AML-193 (cell line): ENCODE data around the gene NKX2-3.

Source experiments
- DNase-seq, 2 experiments: peaks; one replicate each; lab custom pipeline; 2025; lab: John Stamatoyannopoulos, UW

NKX2-3 gene

GRCh38 chr10:99532687-99533495 lies at the start of gene NKX2-3:
NKX2-3 (plus strand) TSS chr10:99532942; CDS start chr10:99533132, 190 bp downstream.
- DNase-seq: no peak

DNA sequence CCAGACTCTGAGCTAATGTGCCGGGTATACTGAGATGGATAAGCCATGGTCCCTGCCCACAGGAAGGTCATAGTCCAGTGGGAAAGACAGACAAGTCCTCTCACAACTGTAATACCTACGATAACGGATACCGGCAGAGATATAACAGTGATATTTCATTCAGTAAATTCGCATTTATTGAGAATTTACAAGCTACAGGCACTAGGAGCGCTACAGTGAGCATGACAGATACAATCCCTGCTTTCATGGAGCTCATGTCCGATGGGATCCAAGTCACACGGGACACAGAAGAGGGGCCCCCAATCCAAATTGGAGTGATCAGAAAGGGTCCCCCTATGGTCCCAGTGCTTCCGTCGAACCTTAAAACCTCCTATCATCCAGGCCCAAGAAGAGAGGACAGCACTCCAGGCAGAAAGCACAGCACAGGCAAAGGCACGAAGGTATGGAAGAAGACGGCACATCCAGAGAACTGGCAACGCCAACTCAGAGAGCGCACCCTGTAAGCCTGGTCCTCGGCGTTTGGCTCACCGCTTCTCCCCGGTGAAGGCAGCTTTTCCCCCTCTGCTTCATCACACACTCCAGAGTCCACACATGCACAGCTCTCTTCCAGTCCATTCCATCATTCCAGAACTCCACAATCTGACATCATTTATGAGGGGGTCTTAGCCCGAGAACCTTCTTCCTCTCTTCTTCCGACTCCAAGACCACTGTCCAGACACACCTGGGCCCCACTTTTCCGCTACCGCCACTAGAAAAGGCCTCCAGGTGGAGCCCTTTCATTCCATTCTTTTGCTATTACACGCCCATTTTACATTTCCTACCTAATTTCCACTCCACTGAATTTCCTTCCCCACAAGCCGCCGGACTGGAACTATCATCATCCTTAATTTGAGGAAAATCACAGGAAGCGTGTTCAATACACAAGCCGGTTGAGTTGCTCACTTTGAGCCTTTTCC lies 47.8 kb upstream of the NKX2-3 start:
- no peak for DNase-seq

- no peak for DNase-seq
Observed at GRCh38 chr10:99487125-99487807, 45.5 kb upstream of the NKX2-3 start.

DNA sequence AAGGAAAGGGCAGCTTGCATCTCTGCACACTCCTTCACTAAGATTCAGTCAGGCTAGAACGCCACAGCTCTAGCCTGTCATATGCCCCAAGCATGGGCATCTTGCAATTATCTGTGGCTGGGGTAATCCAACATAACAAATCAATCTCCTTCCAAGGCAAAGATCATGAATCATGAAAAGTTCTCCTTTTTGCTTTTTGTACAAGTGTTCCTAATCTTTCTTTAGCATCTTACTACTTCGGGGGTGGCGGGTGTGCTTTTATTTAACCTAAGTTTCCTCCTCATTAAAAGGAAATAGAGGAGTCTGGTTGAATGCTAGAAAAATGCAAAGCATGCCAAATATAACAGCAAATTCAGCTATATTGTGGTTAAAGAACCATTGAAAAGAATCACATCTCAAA lies 43.5 kb upstream of the NKX2-3 start:
- DNase-seq: no peak

DNA sequence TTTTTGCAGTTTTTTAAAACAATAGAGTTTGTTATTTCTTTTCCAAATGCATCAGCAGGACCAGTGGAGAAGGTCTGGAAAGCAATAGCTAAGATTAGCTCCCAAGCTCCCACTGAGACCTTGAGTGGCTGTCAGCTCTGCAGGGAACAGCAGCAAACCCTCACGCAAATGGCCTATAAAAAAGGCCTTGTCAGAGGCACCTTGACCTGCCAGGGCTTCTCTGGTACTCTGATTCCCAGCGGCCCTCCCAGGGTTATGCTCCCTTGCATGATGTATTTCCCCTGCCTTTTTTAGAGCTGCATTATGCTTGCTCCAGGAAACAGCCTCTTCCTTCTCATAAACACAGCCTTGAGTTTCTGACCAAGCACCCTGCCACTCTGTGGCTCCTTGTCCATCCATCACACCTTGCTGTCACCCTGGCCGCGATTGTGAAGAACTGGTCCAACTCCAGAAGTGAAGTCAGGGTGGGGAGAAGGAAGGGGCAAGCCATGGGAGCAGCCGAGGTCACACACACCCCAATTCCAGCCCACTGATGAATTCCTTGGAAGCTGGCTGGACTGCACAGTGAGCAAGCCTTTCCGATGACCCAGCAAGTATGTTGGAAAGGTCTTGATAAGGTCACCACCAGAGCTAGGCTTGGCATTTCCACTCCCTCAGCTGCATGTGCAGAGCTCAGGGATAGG lies 35.3 kb upstream of the NKX2-3 start:
- DNase-seq: no peak

DNA sequence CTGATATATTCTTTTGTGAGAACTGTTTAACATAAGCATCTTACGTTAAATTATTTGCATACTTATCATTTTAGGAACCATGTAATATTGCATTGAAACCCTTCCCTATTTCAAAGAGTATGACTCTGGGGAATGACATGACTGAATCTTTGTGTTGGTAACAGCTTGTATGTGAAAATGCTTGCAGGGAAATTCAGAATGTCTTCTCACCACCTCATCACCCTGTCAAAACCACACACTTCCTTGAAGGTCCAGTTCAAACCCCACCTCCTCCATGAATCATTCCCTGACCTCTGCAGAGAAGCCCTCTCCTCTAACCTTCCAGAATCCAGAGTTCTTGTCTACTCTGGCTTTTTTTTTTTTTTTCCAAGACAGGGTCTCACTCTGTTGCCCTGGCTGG lies 26.3 kb upstream of the NKX2-3 start:
- no peak for DNase-seq

- no peak for DNase-seq
Observed at GRCh38 chr10:99507265-99507664, 25.5 kb upstream of the NKX2-3 start.

- no peak for DNase-seq
Observed at GRCh38 chr10:99513061-99513460, 19.7 kb upstream of the NKX2-3 start.

- no peak for DNase-seq
Observed at GRCh38 chr10:99519690-99520039, 13.1 kb upstream of the NKX2-3 start.

DNA sequence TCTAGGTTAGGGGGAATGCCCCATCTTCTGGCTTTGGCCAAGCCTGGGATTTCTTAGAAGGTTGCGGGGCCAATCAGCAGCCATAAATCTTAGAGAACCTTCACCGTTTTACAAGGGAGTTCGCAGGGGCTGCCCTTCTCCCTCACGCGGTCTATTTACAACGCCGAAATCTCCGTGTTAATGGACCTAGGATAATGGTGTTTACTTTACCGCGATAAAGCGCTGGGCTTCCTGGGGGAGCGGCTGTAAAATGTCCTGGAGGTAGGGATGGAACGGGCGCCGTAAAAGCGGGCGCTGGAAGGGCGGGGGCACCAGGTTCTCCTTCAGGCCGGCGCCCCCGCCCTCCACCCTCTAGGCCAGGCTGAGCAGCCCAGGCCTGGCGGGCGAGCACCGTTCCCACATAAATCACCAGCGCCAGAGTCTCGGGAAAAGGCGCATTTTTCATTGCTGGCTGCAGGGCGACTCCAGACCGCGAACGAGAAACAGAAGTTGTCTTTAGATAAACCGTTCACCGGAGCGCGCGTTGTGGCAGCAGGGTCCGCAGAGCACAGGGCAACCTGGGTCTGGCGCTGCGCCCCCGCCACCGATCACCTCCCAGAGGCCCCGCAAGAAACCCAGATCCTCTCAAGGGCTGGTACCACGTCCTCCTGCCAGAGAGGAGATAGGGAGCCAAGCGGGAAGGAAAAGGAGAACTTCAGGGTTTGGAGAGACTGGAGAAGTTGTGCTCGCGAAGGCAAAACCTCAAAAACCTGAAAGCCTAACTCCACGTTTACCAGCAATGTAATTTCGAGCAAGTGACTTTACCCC lies 12.5 kb upstream of the NKX2-3 start:
- DNase-seq: no peak

GRCh38 chr10:99520847-99521764 lies 11.6 kb upstream of the NKX2-3 start:
- no peak for DNase-seq

DNA sequence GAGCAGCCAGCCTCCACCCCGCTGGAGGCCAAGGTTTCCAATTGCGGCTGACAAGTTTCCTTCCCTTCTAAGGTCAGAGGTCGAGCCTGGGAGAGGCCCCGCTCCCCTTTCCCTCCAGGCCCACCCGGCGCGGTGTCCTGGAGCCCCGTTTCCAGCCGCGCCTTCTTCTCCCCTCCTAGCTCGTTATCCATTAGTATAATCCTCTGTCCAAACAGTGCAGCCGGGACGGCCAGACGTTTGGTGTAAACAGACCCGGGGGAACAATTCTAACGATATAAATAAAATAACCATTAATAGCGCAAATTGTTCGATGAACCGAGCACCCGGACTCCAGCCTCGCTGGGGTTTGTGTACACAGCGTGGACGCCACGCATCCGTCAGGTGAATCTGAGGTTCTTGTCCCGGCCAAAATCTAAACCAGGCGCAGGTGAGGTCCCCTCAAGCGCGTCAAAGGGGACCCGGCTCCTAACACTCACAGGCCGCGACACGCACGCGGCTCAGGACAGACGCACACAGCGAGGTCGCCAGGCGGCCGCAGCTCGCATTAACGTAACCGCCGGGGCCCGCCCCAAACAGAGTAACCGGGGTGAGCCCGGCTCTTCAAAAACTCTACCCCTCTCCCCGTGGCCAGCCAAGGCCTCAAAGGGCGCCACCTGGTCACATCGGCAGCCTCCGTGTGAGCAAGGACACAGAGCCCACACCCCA lies 10.8 kb upstream of the NKX2-3 start:
- DNase-seq: no peak

DNA sequence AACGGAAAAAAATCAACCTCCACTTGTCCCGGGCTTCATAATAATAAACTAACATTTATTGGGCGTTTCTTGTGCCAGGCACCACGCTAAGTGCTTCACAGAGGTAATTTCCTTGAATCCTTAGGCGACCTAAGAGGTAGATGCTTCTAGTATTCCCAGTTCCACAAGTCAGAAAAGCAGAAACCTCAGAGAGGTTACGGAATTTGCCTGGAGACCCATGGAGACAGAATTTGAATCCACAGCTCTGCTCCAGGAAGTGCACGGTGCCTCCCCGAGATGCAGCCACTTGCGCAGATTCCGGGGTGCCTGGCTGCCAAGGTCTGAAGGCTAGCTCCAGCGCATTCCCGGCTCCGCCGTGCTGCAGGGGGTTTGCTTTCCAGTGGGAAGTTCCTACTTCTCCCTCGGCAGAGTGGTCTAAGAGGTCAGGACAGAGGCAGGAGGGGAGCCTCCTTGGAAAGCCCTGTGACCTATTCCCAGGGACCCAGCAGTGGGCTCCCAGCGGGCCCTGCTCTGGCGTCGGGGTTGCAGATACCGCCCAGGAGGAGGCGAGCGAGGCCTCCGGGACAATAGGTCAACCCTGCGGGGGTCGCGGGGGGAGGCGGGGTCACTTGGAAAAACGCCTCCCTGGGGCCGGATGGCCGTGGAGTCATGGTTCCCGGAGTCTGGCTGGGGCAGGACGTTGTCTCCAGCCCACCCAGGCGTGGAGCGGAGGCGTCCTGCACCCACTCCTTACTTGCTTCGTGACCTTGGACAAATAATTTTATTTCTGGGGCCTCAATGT lies 10.1 kb upstream of the NKX2-3 start:
- no peak for DNase-seq

- DNase-seq: no peak
Observed at GRCh38 chr10:99523251-99523773, 9.4 kb upstream of the NKX2-3 start.

- DNase-seq: no peak
Observed at GRCh38 chr10:99524050-99524666, 8.6 kb upstream of the NKX2-3 start.

DNA sequence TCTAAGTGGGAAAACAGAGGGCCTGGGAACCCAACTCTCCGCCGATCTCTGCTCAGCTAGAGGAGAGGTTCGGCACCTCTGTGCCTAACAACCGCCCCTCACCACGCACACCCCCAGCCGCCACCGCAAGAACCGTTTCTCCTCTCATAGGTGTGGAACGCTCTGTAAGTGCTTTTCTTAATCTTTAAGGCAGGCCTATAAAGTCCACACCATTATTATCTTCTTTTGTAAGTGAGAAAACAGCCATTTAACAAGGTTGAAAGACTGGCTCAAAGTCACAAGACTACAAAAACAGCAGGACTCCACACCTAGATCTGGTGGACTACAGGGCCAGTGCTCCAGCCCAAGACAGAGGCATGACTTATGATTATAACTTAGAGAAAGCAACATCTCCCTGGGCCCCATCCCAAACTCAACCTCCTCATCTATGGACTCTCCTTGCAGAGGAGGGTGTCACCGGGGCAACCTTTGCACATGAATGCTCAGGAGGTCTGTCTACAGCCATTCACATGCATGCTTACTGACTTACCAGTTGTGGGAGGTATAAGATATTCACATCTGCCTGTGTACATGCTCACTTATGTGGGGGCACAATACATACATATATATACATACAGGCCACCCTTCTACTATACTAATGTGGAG lies 7.9 kb upstream of the NKX2-3 start:
- DNase-seq: no peak

DNA sequence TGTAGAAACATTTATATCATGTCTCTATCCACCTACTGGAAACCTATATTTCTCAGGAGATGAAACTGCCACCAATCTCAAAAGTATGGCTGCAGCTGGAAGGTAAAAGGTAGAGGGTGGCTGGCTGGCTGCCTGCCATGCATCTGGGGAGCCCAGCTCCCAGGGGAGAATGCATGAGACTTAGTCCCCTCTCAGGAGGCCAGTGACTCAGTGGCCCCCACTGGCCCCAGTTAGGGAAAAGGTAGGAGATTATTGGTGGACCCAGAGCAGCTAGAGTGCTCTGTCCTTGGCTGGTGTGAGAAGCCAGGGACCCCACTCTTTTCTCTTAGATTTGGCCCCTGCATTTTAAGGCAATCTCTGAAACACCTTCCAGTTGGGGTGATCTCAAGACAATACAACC lies 6.8 kb upstream of the NKX2-3 start:
- no peak for DNase-seq
